Esophagus muscularis mucosa (tissue), 4 donors: ENCODE results near the gene NACC1. TPM values are rescaled to one million over a fixed set of nuclear protein-coding genes. Genes with fewer than 3 reads are reported as not detected.

Source experiments
- DNase-seq: peaks from one replicate; pipeline ENCODE4 v3.0.0-alpha.2; 2017; ENCODE audit errors: extremely low spot score
- H3K27ac ChIP-seq, 4 donors: fragments of 200-600 bp; sonication (generic); replicated peaks in 1 of 4; 1 replicate in 3 of 4; 2 replicates in 1 of 4; pipeline ENCODE4 v1.5.1; 2016 to 2019; ENCODE audit warnings: mild to moderate bottlenecking in 1 of 4
- H3K27me3 ChIP-seq, 4 donors: fragments of 200-600 bp; sonication (generic); one replicate each; pipeline versions ENCODE4 v1.5.1 to v1.6.0; 2016 to 2019
- H3K36me3 ChIP-seq, 4 donors: fragments of 200-600 bp; sonication (generic); one replicate each; pipeline ENCODE4 v1.5.1; 2016 to 2019
- H3K4me1 ChIP-seq, 4 donors: fragments of 200-600 bp; sonication (generic); one replicate each; pipeline ENCODE4 v1.5.1; 2016 to 2019
- H3K4me3 ChIP-seq, 4 donors: fragments of 200-600 bp; sonication (generic); 1 replicate in 2 of 4; 2 replicates in 2 of 4; pipeline ENCODE4 v1.5.1; 2016 to 2019; ENCODE audit warnings: mild to moderate bottlenecking in 4 of 4, moderate library complexity in 1 of 4
- H3K9me3 ChIP-seq, 4 donors: fragments of 200-600 bp; sonication (generic); 1 replicate in 3 of 4; 2 replicates in 1 of 4; pipeline ENCODE4 v1.5.1; 2016 to 2019
- EP300 ChIP-seq: sonication (generic); formaldehyde crosslinking; IDR thresholded peaks from one replicate; pipeline ENCODE4 v1.6.1; 2017; ENCODE audit warnings: antibody characterized with exemption
- POLR2A ChIP-seq: fragments of 450-650 bp; IDR thresholded peaks from one replicate; pipeline ENCODE4 v1.6.1; 2017; ENCODE audit warnings: antibody characterized with exemption, moderate library complexity, mild to moderate bottlenecking, low read depth
- POLR2AphosphoS5 ChIP-seq, 2 donors: sonication (generic); formaldehyde crosslinking; IDR thresholded peaks; one replicate each; pipeline ENCODE4 v1.6.1; 2017; ENCODE audit warnings: antibody characterized with exemption in 2 of 2
- WGBS: methylation state at CpG from one replicate; pipeline ENCODE4 v1.1.5; 2018; 5-methylcytosine and 5-hydroxymethylcytosine counted together
- intact Hi-C: fragments of 100-400 bp; cut with DNase I; formaldehyde crosslinking; loops from one replicate; pipeline ENCODE4 v1.15.1; 2023
- total RNA-seq, 4 donors: library from RNA; depleted of rRNA; stranded (reverse); fragments of >200 nt; gene quantifications; one replicate each; pipeline versions ENCODE4 v1.1.0 to v1.2.1, GENCODE V29; 2016
- TF ChIP-seq, protein P1 (sequence below), 3 experiments: fragments of 200-600 bp in 2 of 3; fragments of 450-650 bp in 1 of 3; sonication (generic) in 2 of 3; IDR thresholded peaks; one replicate each; pipeline ENCODE4 v1.5.1; 2017 to 2019; ENCODE audit warnings: antibody characterized with exemption in 3 of 3, mild to moderate bottlenecking in 2 of 3, moderate library complexity in 1 of 3

Gene NACC1
- total RNA-seq, 4 donors from 2014 or later = 24.5 to 61.6 (median 29.6) TPM

DNA sequence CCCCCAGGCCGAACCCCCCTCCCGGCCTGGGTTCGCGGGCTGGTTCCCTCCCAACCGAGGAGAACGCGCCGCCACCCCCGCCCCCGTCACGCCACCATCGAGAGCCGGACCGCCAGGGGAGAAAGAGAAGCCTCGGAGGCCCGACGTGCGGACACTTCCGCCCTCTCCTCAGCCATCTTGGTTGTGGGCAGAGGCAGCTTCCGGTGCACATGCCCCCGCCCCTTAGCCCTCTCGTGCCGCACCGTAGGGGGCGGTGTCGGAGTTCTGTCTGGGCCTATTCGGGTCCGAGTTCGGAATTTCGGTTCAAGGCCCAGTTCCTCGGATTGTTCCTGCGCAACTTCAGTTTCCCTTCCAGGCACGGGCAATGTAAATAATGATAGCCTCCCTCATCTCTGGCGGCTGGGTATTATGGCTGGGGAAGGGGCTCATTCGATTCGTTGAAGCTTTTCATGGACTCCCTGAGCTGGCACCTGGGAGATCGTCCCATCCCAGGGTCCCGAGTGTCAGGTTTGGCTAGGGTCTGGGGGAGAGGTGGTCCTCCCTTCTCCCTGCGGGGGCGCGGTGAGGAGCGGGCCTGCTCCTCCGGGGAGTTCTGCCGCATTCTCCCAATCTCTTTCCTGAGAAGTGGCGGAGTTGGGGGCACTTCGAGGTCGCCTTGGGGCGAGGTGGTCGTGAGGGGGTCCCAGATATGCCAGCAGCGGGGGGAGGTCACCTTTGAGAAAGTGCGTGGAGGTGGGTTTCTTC, 32.3 kb downstream of the NACC1 start, which contains the start of the genes IER2 and STX10:
IER2 (plus strand) TSS at position 225 of the 744 bp plus-strand sequence. CDS start 2,776 bp downstream, outside the sequence.
STX10 (minus strand) TSS at position 189 of the 744 bp plus-strand sequence. CDS start 202 bp downstream, outside the sequence.
- H3K27ac ChIP-seq = peak within 1 kb of the TSS; percentile 95 to 100 (median 98)
- peaks cover 10 to 57% (median 40%) of the 10 kb centered on the region in 4 donors for H3K4me1 ChIP-seq
- peaks cover 0 to 23% (median 8%) of the 10 kb centered on the region in 4 donors for H3K36me3 ChIP-seq
- peak; percentile 99 for DNase-seq
- intact Hi-C loops = loop anchor here (10.0 kb wide), 1 partner anchor 694 kb away; no protein-coding TSS in a partner anchor
- 0% methylated on average over 7 of the region's 51 CpGs for WGBS
- peak within 1 kb of the TSS; percentile 70 to 95 (median 94) for H3K4me3 ChIP-seq
- no peaks in the 10 kb centered on the region for H3K27me3 ChIP-seq
- H3K9me3 ChIP-seq = no peaks in the 10 kb centered on the region
- TF ChIP-seq POLR2AphosphoS5 (IDR thresholded peaks at IDR 0.05) = peak; percentile 98 to 99
- TF ChIP-seq, protein P1, sequence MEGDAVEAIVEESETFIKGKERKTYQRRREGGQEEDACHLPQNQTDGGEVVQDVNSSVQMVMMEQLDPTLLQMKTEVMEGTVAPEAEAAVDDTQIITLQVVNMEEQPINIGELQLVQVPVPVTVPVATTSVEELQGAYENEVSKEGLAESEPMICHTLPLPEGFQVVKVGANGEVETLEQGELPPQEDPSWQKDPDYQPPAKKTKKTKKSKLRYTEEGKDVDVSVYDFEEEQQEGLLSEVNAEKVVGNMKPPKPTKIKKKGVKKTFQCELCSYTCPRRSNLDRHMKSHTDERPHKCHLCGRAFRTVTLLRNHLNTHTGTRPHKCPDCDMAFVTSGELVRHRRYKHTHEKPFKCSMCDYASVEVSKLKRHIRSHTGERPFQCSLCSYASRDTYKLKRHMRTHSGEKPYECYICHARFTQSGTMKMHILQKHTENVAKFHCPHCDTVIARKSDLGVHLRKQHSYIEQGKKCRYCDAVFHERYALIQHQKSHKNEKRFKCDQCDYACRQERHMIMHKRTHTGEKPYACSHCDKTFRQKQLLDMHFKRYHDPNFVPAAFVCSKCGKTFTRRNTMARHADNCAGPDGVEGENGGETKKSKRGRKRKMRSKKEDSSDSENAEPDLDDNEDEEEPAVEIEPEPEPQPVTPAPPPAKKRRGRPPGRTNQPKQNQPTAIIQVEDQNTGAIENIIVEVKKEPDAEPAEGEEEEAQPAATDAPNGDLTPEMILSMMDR (IDR thresholded peaks at IDR 0.05) = peak; percentile 58 to 75 (median 62)
- peak; percentile 66 for TF ChIP-seq POLR2A
- TF ChIP-seq EP300 = no peak

DNA sequence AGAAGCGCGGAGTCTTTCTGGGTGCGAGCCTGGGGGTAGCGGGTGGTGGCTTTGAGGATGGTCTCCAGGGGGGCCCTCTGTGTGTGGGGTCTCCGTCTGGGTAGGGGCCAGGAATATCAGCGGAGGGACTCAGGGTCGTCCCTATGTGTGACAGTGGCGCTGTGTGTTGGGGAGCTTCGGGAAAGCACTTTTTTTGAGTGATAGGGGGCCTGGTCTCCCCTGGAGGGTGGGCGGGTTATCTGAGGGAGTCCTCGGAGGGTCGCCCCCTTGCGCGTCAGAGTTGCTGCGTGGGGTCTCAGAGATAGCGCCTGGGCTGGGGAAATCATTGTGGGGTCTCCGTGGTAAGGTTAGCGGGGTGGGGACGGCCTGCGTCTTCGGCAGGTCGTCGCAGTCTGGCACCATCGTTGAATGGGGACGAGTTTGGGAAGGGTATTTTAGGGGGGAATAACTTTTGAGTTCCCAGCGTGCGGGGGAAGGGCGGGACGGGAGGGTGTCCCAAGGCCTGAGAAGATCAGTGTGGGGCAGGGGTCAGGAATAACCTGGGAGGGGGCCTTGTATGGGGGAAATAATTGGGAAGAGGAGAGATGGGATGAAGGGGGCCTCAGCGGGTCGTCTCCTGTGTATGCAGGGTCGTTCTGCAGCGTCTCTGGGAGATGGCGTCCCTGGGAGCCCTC, 33.0 kb downstream of the NACC1 start:
- H3K4me1 ChIP-seq = peaks cover 16 to 64% (median 47%) of the 10 kb centered on the region in 4 donors
- no peak for TF ChIP-seq POLR2AphosphoS5 (IDR thresholded peaks at IDR 0.05)
- TF ChIP-seq EP300 = no peak
- no peak for TF ChIP-seq POLR2A
- TF ChIP-seq, protein P1 (IDR thresholded peaks at IDR 0.05) = no peak
- peak overlapping the region; percentile 70 to 95 (median 94) for H3K4me3 ChIP-seq
- peak overlapping the region; percentile 95 to 100 (median 98) for H3K27ac ChIP-seq
- 0% methylated on average over 31 of the region's 34 CpGs for WGBS
- no peak for DNase-seq
- H3K27me3 ChIP-seq = no peaks in the 10 kb centered on the region
- intact Hi-C loops = loop anchor here (10.0 kb wide), 1 partner anchor 694 kb away; no protein-coding TSS in a partner anchor
- H3K9me3 ChIP-seq = no peaks in the 10 kb centered on the region
- peaks cover 0 to 20% (median 4%) of the 10 kb centered on the region in 4 donors for H3K36me3 ChIP-seq

DNA sequence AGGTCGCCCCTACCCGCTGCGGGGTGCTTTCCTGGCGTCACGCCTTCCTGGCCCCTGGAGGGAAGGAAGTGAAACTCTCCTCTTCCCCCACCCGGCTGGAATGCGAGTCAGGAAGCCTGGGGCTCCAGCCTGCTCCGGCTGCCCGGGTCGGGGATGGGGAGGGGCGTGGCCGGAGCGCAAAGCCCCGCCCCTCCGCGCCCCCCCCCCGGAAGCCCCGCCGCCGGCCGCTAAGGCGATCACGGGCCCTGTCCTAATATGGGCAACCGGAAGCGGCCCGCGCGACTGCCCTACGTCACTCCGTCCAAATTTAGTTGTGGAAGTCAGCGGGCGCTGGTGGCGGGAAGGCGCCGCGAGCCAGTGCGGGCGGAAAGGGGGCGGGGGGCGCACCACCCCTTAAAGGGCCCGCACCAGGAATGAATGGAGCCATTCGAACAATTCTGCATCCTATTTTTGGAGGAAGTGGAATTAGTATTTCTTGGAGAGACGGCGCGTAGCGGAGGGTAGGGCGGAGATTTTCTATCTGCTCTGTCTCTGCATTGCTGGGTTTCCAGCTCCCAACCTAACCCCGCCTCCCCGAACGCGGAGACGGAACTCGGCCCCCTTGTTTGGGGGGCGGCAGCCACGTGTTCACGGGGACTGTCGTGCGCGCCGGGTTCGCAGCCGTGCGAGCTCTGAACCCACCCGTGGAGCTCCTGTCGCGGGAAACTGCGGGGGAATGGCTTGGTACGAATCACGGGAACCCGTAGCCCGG, 33.7 kb downstream of the NACC1 start:
- no peaks in the 10 kb centered on the region for H3K9me3 ChIP-seq
- DNase-seq = peak; percentile 100
- peaks cover 0 to 20% (median under 1%) of the 10 kb centered on the region in 4 donors for H3K36me3 ChIP-seq
- no peak for TF ChIP-seq EP300
- TF ChIP-seq POLR2A = peak; percentile 96
- TF ChIP-seq, protein P1 (IDR thresholded peaks at IDR 0.05) = peak in 1 of 3 experiments; percentile 16
- TF ChIP-seq POLR2AphosphoS5 (IDR thresholded peaks at IDR 0.05) = peak; percentile 98 to 99
- peak overlapping the region; percentile 70 to 95 (median 94) for H3K4me3 ChIP-seq
- intact Hi-C loops = loop anchor here (10.0 kb wide), 1 partner anchor 693 kb away; no protein-coding TSS in a partner anchor
- peaks cover 20 to 67% (median 54%) of the 10 kb centered on the region in 4 donors for H3K4me1 ChIP-seq
- peak overlapping the region; percentile 95 to 100 (median 98) for H3K27ac ChIP-seq
- WGBS = 0% methylated on average over 25 of the region's 71 CpGs
- H3K27me3 ChIP-seq = no peaks in the 10 kb centered on the region

DNA sequence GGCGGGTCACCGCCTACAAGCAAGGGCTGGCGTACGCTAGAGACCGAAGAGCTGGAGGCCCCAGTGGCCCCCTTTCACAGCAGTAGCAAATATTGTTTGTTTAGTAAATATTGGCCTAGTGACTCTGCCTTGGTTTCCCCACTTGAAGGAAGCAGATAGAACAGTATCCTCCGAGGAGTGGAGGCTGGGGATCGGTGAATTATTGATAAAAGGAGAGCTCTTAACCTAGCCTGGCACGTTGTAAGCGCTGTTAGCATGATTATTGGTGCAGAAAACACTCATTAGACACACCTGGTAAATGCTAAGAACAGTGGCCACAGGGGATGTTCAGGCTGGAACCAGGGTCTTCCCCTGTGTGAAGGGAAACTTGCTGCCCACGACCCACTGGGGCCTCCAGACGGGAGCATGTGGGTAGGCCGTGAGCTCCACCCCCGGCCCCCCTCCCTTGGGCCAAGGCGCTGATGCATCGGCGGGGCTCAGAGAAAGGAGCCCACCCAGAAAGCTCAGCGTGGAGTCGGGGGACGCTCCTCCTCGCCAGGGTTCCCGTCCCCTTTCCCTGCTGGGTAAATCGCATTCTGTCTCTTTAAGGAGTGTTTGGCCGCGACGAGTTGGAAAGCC, 34.4 kb downstream of the NACC1 start:
- peak overlapping the region; percentile 70 to 95 (median 94) for H3K4me3 ChIP-seq
- WGBS = 0% methylated on average over 7 of the region's 25 CpGs
- no peaks in the 10 kb centered on the region for H3K9me3 ChIP-seq
- no peaks in the 10 kb centered on the region for H3K27me3 ChIP-seq
- H3K4me1 ChIP-seq = peaks cover 20 to 61% (median 51%) of the 10 kb centered on the region in 4 donors
- TF ChIP-seq, protein P1 (IDR thresholded peaks at IDR 0.05) = no peak
- TF ChIP-seq EP300 (no peak), POLR2AphosphoS5 (IDR thresholded peaks at IDR 0.05) (no peak), POLR2A (no peak)
- H3K27ac ChIP-seq = peak overlapping the region; percentile 95 to 100 (median 98)
- intact Hi-C loops = loop anchor here (10.0 kb wide), 1 partner anchor 692 kb away; no protein-coding TSS in a partner anchor
- DNase-seq = no peak
- H3K36me3 ChIP-seq = peaks cover 0 to 20% (median 0%) of the 10 kb centered on the region in 4 donors
